ENCODE data around the gene SPAG17.

Gene SPAG17

GRCh38 chr1:118144684-118145083 is 40.3 kb downstream of the SPAG17 start:
- no peak for TF ChIP-seq CTCF (IDR thresholded peaks at IDR 0.05; ENCODE audit: low read depth, low read length)

GRCh38 chr1:118143831-118144230 is 41.2 kb downstream of the SPAG17 start:
- TF ChIP-seq CTCF (IDR thresholded peaks at IDR 0.05; ENCODE audit: low read depth, low read length): no peak
- DNase-seq (ENCODE audit: low read depth in 2 of 2): no peak

More at GRCh38 chr1:118144684-118145083, 40.3 kb downstream of the SPAG17 start:
- H3K4me3 ChIP-seq (replicated peaks in 1 of 2; ENCODE audit: low read depth in 2 of 2, low read length in 2 of 2): no peak overlapping the region
- DNase-seq (ENCODE audit: low read depth in 2 of 2): peak in 1 of 2 donors; percentile 34

DNA sequence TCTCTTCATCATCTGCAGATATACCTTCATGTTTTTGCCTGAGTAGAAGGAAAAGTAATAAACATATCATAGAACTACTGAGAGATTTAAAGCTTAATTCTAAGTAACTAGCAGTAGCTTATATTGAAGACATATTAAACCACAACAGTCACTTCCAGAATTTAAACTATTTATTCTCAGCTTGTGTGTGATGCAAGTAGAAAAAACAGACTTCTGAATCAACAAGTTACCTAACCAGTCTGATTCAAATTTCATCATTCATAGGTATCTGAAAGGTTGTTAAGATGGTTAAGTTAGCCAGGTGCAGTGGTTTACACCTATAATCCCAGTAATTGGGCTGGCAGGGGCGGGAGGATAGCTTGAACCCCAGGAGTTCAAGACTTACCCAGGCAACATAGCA is 41.9 kb downstream of the SPAG17 start:
- DNase-seq (ENCODE audit: low read depth in 2 of 2): no peak
- no peak overlapping the region for H3K4me3 ChIP-seq (replicated peaks in 1 of 2; ENCODE audit: low read depth in 2 of 2, low read length in 2 of 2)
- TF ChIP-seq CTCF (IDR thresholded peaks at IDR 0.05; ENCODE audit: low read depth, low read length): no peak

More at GRCh38 chr1:118143831-118144230, 41.2 kb downstream of the SPAG17 start:
- no peak overlapping the region for H3K4me3 ChIP-seq (replicated peaks in 1 of 2; ENCODE audit: low read depth in 2 of 2, low read length in 2 of 2)

- DNase-seq (ENCODE audit: low read depth in 2 of 2): no peak
- TF ChIP-seq CTCF (IDR thresholded peaks at IDR 0.05; ENCODE audit: low read depth, low read length): no peak
- H3K4me3 ChIP-seq (replicated peaks in 1 of 2; ENCODE audit: low read depth in 2 of 2, low read length in 2 of 2): no peak overlapping the region
Measured at GRCh38 chr1:118142546-118142945, 42.5 kb downstream of the SPAG17 start.

- no peak overlapping the region for H3K4me3 ChIP-seq (replicated peaks in 1 of 2; ENCODE audit: low read depth in 2 of 2, low read length in 2 of 2)
- TF ChIP-seq CTCF (IDR thresholded peaks at IDR 0.05; ENCODE audit: low read depth, low read length): no peak
- DNase-seq (ENCODE audit: low read depth in 2 of 2): no peak
Measured at GRCh38 chr1:118137900-118138299, 47.1 kb downstream of the SPAG17 start.

- H3K4me3 ChIP-seq (replicated peaks in 1 of 2; ENCODE audit: low read depth in 2 of 2, low read length in 2 of 2): no peak overlapping the region
- peak; percentile 57 to 69 for DNase-seq (ENCODE audit: low read depth in 2 of 2)
- no peak for TF ChIP-seq CTCF (IDR thresholded peaks at IDR 0.05; ENCODE audit: low read depth, low read length)
Measured at GRCh38 chr1:118136187-118136941, 48.7 kb downstream of the SPAG17 start.

Data from cardiac fibroblast (primary cell).